Stimulated activated CD8-positive, alpha-beta memory T cell treated with anti-CD3 and anti-CD28 coated beads, Interleukin-15, amount 100 ng/mL, for 4 hours (primary cell): Measurements from ENCODE around the gene VSIG10.
A peak's percentile ranks its signal among the peaks of the same experiment; 100 is the strongest.
"Not testable (repeated sequence)": the region's sequence is repeated elsewhere in the genome, so short reads cannot be mapped to it uniquely, and the experiment has no call there.

Source experiments
- DNase-seq, 2 donors: peaks; one replicate each; pipeline ENCODE4 v3.0.0-alpha.2; 2020; ENCODE audit warnings: low read depth in 2 of 2

The VSIG10 gene

GRCh38 chr12:118033902-118034301 lies 69.9 kb downstream of the VSIG10 start:
- no peak for DNase-seq

DNA sequence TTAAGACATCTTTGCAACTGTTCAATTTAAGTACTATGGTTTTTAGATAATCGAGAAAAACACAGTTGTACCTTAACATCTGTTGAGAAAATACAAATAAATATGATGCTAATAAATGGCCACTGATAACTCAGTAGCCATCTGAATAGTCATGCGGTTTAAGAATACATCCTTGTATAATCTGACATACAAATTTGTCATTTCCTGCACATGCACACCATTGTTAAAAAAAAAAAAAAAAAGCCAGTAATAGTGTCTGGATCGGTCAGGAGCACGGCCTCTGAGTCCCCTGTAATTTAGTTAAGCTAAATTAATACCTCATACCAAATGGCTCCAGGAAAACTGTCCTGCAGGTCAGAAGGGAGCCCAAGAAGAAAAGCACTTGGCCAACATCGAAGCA lies 70.5 kb downstream of the VSIG10 start:
- DNase-seq: no peak

DNA sequence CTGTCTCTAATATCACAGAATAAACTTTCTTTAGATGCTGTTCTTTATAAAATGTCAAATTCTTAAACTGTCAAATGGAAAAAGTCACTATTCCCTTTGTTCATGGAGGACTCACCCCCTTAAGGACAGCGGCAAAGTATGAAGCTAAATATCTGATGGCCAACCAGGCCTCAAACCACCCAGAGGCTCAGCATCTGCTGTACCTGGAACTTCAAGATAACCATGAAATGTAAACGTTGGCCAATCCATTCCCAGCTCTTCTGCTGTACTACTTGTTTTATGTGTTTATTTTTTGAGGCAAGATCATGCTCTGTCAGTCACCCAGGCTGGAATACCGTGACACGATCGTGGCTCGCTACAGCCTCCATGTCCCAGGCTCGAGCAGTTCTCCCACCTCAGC lies 71.6 kb downstream of the VSIG10 start:
- DNase-seq: no peak

DNA sequence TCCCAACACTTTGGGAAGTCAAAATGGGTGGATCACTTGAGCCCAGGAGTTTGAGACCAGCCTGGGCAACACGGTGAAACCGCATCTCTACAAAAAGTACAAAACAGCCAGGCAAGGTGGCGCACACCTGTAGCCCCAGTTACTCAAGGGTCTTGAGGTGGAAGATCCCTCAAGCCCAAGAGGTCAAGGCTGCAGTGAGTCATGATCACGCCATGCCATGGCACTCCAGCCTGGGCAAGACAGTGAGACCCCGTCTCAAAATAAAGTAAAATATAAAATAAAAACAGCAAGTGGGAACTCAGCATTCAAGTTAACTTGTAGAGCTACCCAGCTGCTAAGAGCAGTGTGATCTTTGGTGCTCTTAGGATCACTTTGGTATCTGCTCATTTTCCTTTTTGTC lies 74.6 kb downstream of the VSIG10 start:
- no peak for DNase-seq

DNA sequence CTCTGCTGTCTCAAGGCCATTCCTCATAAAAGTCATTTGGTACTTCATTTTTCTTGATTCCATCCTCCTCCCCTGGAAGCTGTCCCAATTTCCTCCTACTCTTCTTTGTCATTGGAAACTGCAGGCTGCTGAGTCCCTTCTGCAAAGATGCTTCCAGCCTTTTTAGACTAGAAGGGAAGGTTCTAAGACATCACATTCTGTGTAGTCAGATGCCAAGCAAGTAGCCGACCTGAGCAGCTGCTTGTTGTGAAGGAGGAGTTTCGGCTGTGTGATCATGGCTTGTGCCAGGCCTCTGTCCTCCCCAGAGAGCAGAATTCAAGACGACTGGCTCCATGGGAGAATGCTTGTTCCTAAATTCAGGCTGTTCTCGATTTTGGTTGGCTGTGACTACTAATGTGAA lies 78.6 kb downstream of the VSIG10 start:
- no peak for DNase-seq

- DNase-seq: no peak
Measured at GRCh38 chr12:118023301-118023860, 80.4 kb downstream of the VSIG10 start.

DNA sequence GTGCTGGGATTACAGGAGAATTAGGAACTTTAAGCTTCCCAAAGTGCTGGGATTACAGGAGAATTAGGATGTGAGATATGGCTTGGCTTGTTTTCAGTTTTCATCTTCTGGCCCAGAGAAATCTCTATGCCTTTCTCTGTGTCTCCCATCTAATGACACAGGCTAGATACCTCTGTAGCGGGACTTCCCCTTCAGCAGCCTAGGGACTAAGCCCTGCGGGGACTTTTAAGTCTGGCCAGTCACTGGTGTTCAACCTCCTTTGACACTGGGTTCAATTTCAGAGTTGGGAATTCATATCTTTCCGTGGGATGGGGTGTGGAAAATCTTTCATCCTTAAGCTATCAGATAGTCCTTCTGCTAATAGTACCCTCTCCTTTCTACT lies 81.1 kb downstream of the VSIG10 start:
- DNase-seq: no peak

DNA sequence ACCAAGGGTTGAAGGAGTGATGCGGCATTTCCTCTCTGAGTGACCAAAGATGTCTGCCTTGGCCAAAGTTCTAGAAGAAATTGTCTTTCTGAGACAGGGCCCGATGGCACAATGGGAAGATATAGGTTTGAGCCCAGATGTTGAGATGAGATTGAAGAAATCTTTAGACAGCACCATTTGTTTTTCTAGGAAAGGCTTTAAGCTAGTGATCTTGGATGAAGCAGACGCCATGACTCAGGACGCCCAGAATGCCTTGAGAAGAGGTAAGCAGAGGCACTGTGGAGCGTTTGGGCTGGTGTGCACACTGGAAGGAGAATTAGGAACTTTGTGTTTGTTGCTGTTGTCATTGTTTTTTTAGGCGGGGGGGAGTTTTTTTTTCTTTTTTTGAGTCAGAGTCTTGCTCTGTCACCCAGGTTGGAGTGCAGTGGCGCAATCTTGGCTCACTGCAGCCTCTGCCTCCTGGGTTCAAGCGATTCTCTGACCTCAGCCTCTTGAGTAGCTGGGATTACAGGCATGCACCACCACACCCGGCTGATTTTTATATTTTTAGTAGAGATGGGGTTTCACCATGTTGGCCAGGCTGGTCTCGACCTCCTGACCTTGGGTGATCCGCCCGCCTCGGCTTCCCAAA lies 81.6 kb downstream of the VSIG10 start:
- not testable (repeated sequence) for DNase-seq

DNA sequence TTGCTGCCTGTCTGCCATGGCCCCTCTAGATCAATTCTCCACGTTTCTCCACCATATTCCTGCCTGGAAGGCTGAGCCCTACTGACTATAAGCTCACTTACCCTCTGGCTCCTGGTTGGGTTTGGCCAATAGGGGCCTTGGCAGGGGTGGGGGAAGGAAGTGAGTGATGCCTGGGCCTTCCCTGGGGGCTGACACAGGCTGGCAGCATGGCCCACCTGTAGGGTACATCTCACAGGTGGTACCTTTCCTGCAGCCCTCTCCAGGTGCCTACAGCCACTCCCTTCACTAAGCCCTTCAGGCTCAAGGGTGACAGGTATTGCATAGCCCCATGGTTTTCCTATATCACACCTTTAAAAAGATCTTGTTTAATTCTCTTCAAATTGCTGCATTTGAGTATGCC lies 83.8 kb downstream of the VSIG10 start:
- DNase-seq: no peak

DNA sequence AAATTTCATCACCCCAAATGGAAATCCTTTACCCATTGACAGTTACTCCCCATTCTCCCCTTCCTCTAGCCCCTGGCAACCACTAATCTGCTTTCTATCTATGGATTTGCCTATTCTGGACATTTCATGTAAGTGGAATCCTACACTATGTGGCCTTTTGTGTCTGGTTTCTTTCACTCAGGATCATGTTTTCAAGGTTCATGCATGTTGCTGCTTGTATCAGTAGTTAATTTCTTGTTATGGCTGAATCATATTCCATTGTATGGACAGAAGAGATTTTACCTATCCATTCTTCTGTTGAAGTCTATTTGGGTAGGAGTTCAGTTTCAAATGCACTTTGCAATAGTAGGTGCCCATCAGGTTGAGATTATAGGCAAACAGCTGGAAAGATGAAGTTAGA lies 85.9 kb downstream of the VSIG10 start:
- no peak for DNase-seq

- peak; percentile 93 to 95 for DNase-seq
Measured at GRCh38 chr12:118016424-118017264, 87.2 kb downstream of the VSIG10 start, which contains the start of gene RFC5. Gene RFC5 (plus strand): TSS chr12:118016703. CDS start chr12:118016828, 125 bp downstream.

- no peak for DNase-seq
Measured at GRCh38 chr12:118015944-118016343, 87.9 kb downstream of the VSIG10 start.

DNA sequence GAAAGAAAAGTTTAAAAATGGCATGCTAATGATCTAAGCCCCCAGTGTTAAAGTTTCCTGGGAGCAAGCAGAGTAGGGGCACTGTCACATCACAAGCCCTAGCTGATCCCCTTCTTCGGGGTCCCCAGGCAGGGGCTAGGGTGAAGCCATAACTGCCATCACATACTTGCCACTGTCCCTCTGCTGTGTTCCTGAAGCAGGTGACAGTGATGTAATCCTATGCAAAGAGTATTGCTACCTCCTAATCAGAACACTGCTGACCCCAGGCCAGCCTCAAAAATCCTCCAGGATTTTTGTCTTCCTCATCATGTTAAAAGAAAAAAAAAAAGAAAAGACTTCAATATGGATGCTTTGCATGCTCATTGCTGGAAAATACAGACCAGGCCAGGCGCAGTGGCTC lies 88.5 kb downstream of the VSIG10 start:
- no peak for DNase-seq
